Measurements from ENCODE around the gene SEMA7A.

- no peak for TF ChIP-seq CTCF (conservative IDR thresholded peaks at IDR 0.05; ENCODE audit: low read depth, low read length)
- no peak for TF ChIP-seq EZH2phosphoT487 (IDR thresholded peaks at IDR 0.05; ENCODE audit: borderline replicate concordance, low read length)
Observed at GRCh38 chr15:74449095-74449494, 15.3 kb upstream of the SEMA7A start.
